Brain microvascular endothelial cell (primary cell): ENCODE results near the gene ABCC6.

ENCODE experiments used
- DNase-seq: peaks from one replicate; pipeline ENCODE4 v3.0.0-alpha.2; 2020
- H3K27ac ChIP-seq: fragments of 250-450 bp; sonication (Bioruptor Pico); 2 replicates; pipeline ENCODE4 v1.5.1; 2020; ENCODE audit warnings: mild to moderate bottlenecking, moderate library complexity
- H3K27me3 ChIP-seq: fragments of 250-450 bp; sonication (Bioruptor Pico); replicated peaks from 2 replicates; pipeline ENCODE4 v1.5.1; 2020; ENCODE audit warnings: mild to moderate bottlenecking
- H3K36me3 ChIP-seq: fragments of 250-450 bp; sonication (Bioruptor Pico); replicated peaks from 2 replicates; pipeline ENCODE4 v1.5.1; 2020; ENCODE audit warnings: mild to moderate bottlenecking
- H3K4me3 ChIP-seq: 2 replicates; pipeline ENCODE4 v1.5.1; 2011; ENCODE audit warnings: low read depth, mild to moderate bottlenecking, control low read depth, low read length, moderate library complexity
- CTCF ChIP-seq: IDR thresholded peaks from 2 replicates; pipeline ENCODE4 v1.5.1; 2011; ENCODE audit warnings: low read depth, mild to moderate bottlenecking, moderate library complexity, low read length, control low read depth, inconsistent platforms; ENCODE audit errors: missing control alignments
- in situ Hi-C: cut with HindIII; loops from 2 replicates; pipeline ENCODE4 v1.10.0; 2017; ENCODE audit warnings: low sequenced_read_pairs, low pct_ligation_motif_present

The ABCC6 gene

GRCh38 chr16:16122264-16122663, 101.0 kb downstream of the ABCC6 start:
- no peak for DNase-seq
- in situ Hi-C loops, result no loop called here
- H3K27ac ChIP-seq, result no peak overlapping the region
- no peaks in the 10 kb centered on the region for H3K27me3 ChIP-seq
- peaks cover 43% of the 10 kb centered on the region for H3K36me3 ChIP-seq
- no peak overlapping the region for H3K4me3 ChIP-seq
- no peak for TF ChIP-seq CTCF

GRCh38 chr16:16121185-16121727, 102.0 kb downstream of the ABCC6 start:
- no peak for DNase-seq
- Histone ChIP-seq H3K4me3 (no peak overlapping the region), H3K36me3 (peaks cover 52% of the 10 kb centered on the region), H3K27me3 (no peaks in the 10 kb centered on the region), H3K27ac (no peak overlapping the region)
- no peak for TF ChIP-seq CTCF
- in situ Hi-C loops, result no loop called here

GRCh38 chr16:16120382-16121184, 102.7 kb downstream of the ABCC6 start:
- DNase-seq, result peak; percentile 12
- peaks cover 49% of the 10 kb centered on the region for H3K36me3 ChIP-seq
- H3K4me3 ChIP-seq, result no peak overlapping the region
- no peak for TF ChIP-seq CTCF
- in situ Hi-C loops, result no loop called here
- no peaks in the 10 kb centered on the region for H3K27me3 ChIP-seq
- H3K27ac ChIP-seq, result no peak overlapping the region

- no peak overlapping the region for H3K4me3 ChIP-seq
- TF ChIP-seq CTCF, result no peak
- H3K27ac ChIP-seq, result no peak overlapping the region
- H3K27me3 ChIP-seq, result no peaks in the 10 kb centered on the region
- in situ Hi-C loops, result no loop called here
- H3K36me3 ChIP-seq, result peaks cover 49% of the 10 kb centered on the region
- no peak for DNase-seq
Observed at GRCh38 chr16:16120044-16120381, 103.3 kb downstream of the ABCC6 start.

- Histone ChIP-seq H3K4me3 (no peak overlapping the region), H3K36me3 (peaks cover 53% of the 10 kb centered on the region), H3K27me3 (no peaks in the 10 kb centered on the region), H3K27ac (no peak overlapping the region)
- no peak for DNase-seq
- in situ Hi-C loops, result no loop called here
- TF ChIP-seq CTCF, result no peak
Observed at GRCh38 chr16:16118337-16118736, 105.0 kb downstream of the ABCC6 start.
